SJCRH30 (cell line): Measurements from ENCODE around the gene NHP2. TPM values are rescaled to one million over a fixed set of nuclear protein-coding genes. Genes with fewer than 3 reads are reported as not detected.
"Not testable (repeated sequence)": the region's sequence is repeated elsewhere in the genome, so short reads cannot be mapped to it uniquely, and the experiment has no call there.

Source experiments
- DNase-seq, 2 experiments: peaks; one replicate each; pipeline ENCODE4 v3.0.0-alpha.2; 2015 to 2020
- H3K27ac ChIP-seq: fragments of 250-450 bp; sonication (Bioruptor Pico); 2 replicates; pipeline ENCODE4 v1.5.1; 2020; ENCODE audit warnings: mild to moderate bottlenecking, moderate library complexity
- H3K27me3 ChIP-seq: fragments of 250-450 bp; sonication (Bioruptor Pico); 2 replicates; pipeline ENCODE4 v1.5.1; 2020; ENCODE audit warnings: mild to moderate bottlenecking, moderate library complexity
- H3K36me3 ChIP-seq: fragments of 250-450 bp; sonication (Bioruptor Pico); 2 replicates; pipeline ENCODE4 v1.5.1; 2020; ENCODE audit warnings: mild to moderate bottlenecking, moderate library complexity
- H3K4me1 ChIP-seq: fragments of 250-450 bp; sonication (Bioruptor Pico); 2 replicates; pipeline ENCODE4 v1.5.1; 2020; ENCODE audit warnings: mild to moderate bottlenecking, moderate library complexity
- H3K4me3 ChIP-seq: fragments of 250-450 bp; sonication (Bioruptor Pico); 2 replicates; pipeline ENCODE4 v1.5.1; 2020; ENCODE audit warnings: mild to moderate bottlenecking, moderate library complexity
- H3K9me3 ChIP-seq: fragments of 250-450 bp; sonication (Bioruptor Pico); replicated peaks from 2 replicates; pipeline ENCODE4 v1.5.1; 2020; ENCODE audit warnings: mild to moderate bottlenecking, moderate library complexity
- total RNA-seq: library from RNA; depleted of rRNA; stranded (reverse); fragments of >200 nt; shearing (Covaris generic); gene quantifications from 2 replicates; pipeline ENCODE4 v1.2.3, GENCODE V29; 2014; rRNA removed

Gene NHP2
- total RNA-seq, result 277 and 303 TPM in 2 replicates

DNA sequence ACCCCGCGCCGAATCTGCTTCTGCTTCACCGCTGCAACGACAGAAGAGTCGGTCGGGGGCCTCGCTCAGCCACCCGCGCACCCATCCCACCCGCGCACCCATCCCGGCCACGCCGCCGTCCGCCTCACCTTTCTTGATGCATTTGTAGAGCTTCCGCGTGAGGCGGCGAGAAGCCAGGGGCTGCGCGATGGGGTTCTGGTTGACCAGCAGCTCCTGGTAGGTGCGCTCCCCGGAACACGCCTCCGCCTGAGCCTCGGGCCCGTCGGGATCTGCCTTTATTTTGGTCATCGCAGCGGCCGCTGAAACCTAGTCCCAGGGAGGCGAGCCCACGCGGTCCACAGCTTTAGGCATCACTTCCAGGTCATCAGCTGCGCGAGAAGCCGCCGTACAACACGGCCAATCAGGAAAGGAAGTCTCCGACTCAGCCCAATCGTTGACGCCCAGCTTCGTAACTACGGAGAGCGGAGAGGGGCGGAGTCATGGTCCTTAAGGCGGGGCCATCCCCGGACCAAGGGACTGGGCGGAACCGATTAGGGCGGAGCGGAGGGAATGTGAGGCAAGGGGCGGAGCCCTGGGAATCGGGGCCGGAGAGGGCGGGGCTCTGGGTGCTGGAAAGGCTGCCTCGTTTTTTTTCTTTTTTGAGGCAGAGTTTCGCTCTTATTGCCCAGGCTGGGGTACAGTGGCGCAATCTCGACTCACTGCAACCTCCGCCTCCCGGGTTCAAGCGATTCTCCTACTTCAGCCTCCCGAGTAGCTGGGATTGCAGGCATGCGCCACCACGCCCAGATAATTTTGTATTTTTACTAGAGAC lies at the start of gene NHP2:
Gene NHP2, minus strand, starts transcription at position 356 of the 811 bp plus-strand sequence. Its CDS starts 68 bp downstream, at position 288.
- Histone ChIP-seq H3K27ac (peak within 1 kb of the TSS; percentile 43), H3K36me3 (peaks cover 32% of the 10 kb centered on the region), H3K4me1 (no peaks in the 10 kb centered on the region), H3K9me3 (no peaks in the 10 kb centered on the region), H3K4me3 (peak within 1 kb of the TSS; percentile 77), H3K27me3 (no peaks in the 10 kb centered on the region)
- DNase-seq, result peak; percentile 98 to 99

DNA sequence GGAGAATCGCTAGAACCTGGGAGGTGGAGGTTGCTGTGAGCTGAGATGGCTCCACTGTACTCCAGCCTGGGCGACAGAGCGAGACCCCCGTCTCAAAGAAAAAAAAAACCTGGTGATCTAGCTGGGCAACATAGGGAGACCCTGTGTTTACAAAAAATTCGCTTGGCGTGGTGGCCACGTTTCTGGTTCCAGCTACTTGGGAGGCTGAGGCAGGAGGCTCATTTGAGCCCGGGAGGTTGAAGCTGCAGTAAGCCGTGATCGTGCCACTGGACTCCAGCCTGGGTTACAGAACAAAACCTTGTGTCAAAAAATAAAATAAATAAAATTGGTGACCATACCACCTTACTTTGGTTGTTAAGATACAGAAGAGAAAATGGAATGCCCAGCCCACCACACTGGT lies 48.9 kb upstream of the NHP2 start:
- peaks cover 10% of the 10 kb centered on the region; the same call in 1 of the 2 replicates for H3K4me1 ChIP-seq
- no peak overlapping the region for H3K4me3 ChIP-seq
- no peak overlapping the region for H3K27ac ChIP-seq
- no peaks in the 10 kb centered on the region for H3K9me3 ChIP-seq
- no peak for DNase-seq
- H3K36me3 ChIP-seq, result peaks cover 23% of the 10 kb centered on the region
- no peaks in the 10 kb centered on the region for H3K27me3 ChIP-seq

DNA sequence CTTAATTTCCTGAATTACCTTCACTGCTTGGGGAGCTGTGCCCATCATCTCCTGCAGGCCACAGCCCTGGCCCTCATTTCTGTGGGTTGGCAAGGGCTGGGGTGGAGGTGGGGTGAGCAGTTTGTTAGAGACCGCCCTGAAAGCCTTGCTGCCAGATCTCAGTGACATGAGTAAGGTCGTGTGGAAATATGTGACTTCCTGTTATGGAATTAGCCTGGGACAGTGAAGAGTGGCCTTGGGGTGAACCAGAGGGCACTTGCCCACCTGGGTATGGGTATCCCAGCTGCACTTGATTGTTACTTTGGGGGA lies 48.2 kb upstream of the NHP2 start:
- no peaks in the 10 kb centered on the region for H3K27me3 ChIP-seq
- peaks cover 17% of the 10 kb centered on the region for H3K36me3 ChIP-seq
- no peak overlapping the region for H3K27ac ChIP-seq
- H3K9me3 ChIP-seq, result no peaks in the 10 kb centered on the region
- H3K4me1 ChIP-seq, result peaks cover 5% of the 10 kb centered on the region; the same call in 1 of the 2 replicates
- no peak overlapping the region for H3K4me3 ChIP-seq
- peak in 1 of 2 experiments; percentile 16 for DNase-seq

DNA sequence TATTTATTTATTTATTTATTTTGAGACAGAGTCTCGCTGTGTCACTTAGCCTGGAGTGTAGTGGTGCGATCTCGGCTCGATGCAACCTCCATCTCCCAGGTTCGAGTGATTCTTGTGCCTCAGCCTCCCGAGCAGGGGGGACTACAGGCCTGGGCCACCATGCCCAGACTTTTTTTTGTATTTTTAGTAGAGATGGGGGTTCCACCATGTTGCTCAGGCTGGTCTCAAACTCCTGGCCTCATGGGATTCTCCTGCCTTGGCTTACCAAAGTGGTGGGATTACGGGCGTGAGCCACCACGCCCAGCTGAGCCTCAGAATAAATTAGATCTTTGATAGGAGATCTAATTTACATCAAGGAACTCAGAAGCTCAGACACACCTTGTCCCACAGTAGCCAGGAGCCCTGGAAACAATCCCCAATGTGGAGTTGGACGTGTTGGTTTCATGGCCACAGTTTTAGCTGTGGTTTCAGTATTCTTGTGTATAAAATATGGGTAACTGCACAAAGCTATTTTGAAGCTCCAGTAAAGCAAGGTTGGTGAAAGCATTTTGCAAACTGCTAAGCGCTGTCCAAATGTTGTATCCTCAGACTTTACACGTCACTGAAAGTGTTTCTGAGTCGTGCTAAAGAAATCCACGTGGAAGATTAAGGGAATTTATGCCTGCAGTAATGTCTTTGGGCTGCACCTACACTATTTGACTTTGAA lies 47.7 kb upstream of the NHP2 start:
- Histone ChIP-seq H3K4me3 (no peak overlapping the region), H3K27me3 (no peaks in the 10 kb centered on the region), H3K27ac (no peak overlapping the region), H3K4me1 (peaks cover 1% of the 10 kb centered on the region; the same call in 1 of the 2 replicates), H3K36me3 (peaks cover 11% of the 10 kb centered on the region), H3K9me3 (no peaks in the 10 kb centered on the region)
- no peak for DNase-seq

DNA sequence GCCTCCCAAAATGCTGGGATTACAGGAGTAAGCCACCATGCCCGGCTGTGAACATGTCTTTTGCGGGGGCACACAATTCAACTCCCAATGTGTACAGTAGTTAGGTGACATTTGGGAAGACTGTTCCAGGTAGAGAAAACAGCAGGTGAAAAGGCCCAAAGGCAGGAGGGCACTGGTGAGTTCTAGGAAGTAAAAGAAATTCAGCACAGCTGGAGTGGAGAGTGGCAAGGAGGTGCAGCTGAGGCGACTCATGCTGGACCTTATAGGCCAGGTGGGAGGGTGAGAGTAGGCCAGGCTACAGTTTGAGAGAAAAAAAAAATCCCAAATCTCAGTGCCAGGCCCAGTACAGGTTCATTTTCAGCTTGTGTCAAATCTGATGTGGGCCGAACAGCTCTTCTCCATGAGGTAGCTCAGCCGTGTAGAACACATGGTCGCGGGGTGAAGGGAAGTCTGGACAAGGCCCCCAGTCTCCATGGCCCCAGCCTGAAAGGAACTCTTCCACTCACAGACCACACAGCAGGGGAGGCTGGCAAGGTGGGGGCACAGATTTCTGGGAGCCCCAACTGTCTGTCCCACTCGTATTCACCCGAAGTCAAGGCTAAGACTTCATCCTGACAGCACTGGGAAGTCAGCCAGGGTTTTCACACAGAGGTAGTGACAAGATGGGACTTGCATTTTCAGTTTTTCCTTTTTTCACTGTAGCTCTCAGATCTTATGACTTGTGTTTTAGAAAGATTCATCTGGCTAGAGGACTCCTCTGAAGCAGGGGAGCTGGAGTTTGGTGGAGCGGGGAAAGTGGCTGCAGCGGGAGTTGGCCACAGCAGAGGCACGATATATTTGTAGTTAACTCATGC lies 46.1 kb upstream of the NHP2 start:
- no peak for DNase-seq
- H3K9me3 ChIP-seq, result no peaks in the 10 kb centered on the region

GRCh38 chr5:178198706-178199105 lies 45.0 kb upstream of the NHP2 start:
- Histone ChIP-seq H3K27ac (no peak overlapping the region), H3K4me3 (no peak overlapping the region), H3K9me3 (no peaks in the 10 kb centered on the region), H3K4me1 (no peaks in the 10 kb centered on the region; the same call in 1 of the 2 replicates), H3K36me3 (no peaks in the 10 kb centered on the region), H3K27me3 (0 out of 2 replicates have a peak, but pooled peaks cover 3% of the 10 kb centered on the region)
- DNase-seq, result no peak

More for the DNA sequence above, 46.1 kb upstream of the NHP2 start:
- H3K36me3 ChIP-seq, result no peaks in the 10 kb centered on the region
- no peak overlapping the region for H3K4me3 ChIP-seq
- no peak overlapping the region for H3K27ac ChIP-seq
- H3K27me3 ChIP-seq, result 0 out of 2 replicates have a peak, but pooled peaks cover 3% of the 10 kb centered on the region
- no peaks in the 10 kb centered on the region; the same call in 1 of the 2 replicates for H3K4me1 ChIP-seq

DNA sequence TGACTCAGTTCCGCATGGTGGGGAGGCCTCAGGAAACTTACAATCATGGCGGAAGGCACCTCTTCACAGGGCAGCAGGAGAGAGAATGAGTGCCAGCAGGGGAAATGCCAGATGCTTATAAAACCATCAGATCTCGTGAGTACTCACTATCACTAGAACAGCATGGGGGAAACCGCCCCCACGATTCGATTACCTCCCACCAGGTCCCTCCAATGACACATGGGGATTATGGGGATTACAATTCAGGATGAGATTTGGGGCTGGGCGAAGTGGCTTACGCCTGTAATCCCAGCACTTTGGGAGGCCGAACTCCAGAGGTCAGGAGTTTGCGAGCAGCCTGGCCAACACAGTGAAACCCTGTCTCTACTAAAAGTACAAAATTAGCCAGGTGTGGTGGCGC lies 44.5 kb upstream of the NHP2 start:
- not testable (repeated sequence) for DNase-seq, H3K4me1 ChIP-seq

DNA sequence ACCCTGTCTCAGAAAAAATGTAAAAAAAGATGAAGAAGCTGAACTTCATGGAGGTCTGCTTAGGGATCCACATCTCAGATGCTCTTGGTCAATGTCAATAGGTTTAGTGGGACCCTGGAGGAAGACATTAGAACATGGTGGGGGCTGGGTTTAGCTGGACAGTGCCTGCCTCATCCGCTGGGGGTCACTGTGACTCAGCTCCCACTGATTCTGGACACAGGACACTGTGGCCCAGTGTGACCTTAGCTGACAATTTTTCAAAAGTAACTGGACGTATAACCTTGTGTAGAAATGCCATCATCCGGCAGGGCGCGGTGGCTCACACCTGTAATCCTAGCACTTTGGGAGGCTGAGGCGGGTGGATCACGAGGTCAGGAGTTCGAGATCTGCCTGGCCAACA lies 43.3 kb upstream of the NHP2 start:
- DNase-seq, result peak in 1 of 2 experiments; percentile 14
- Histone ChIP-seq H3K27ac (no peak overlapping the region), H3K9me3 (no peaks in the 10 kb centered on the region), H3K27me3 (0 out of 2 replicates have a peak, but pooled peaks cover 3% of the 10 kb centered on the region), H3K4me3 (no peak overlapping the region), H3K36me3 (no peaks in the 10 kb centered on the region), H3K4me1 (no peaks in the 10 kb centered on the region; the same call in 1 of the 2 replicates)

More for the DNA sequence above, 44.5 kb upstream of the NHP2 start:
- not testable (repeated sequence) for H3K4me3 ChIP-seq, H3K27ac ChIP-seq, H3K27me3 ChIP-seq, H3K9me3 ChIP-seq, H3K36me3 ChIP-seq

DNA sequence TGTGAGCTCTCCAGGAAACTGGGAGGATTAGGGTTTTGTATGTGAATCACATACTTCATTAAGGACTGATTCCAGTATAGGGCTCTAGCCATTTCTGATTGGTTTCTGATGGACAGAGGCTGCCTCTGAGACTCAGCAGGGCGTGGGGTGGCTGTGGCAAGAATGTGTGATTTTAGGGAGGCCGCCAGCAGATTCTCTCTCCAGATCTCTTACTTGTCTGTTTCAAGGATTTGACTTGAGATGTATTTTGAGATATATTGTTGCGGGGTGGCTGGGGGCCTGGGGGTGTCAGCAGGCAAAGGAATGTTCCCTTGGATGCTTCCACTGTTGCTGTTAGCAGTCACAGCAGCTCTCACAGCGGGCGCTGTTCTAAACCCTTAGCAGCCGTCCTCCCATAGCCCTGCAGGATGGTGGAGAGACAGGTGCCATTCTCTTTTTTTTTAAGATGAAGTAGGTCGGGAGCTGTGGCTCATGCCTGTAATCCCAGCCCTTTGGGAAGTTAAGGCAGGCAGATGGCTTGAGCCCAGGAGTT lies 42.7 kb upstream of the NHP2 start:
- Histone ChIP-seq H3K27me3 (0 out of 2 replicates have a peak, but pooled peaks cover 3% of the 10 kb centered on the region), H3K9me3 (no peaks in the 10 kb centered on the region), H3K36me3 (no peaks in the 10 kb centered on the region), H3K4me1 (no peaks in the 10 kb centered on the region), H3K27ac (no peak overlapping the region), H3K4me3 (no peak overlapping the region)
- DNase-seq, result peak in 1 of 2 experiments; percentile 9

DNA sequence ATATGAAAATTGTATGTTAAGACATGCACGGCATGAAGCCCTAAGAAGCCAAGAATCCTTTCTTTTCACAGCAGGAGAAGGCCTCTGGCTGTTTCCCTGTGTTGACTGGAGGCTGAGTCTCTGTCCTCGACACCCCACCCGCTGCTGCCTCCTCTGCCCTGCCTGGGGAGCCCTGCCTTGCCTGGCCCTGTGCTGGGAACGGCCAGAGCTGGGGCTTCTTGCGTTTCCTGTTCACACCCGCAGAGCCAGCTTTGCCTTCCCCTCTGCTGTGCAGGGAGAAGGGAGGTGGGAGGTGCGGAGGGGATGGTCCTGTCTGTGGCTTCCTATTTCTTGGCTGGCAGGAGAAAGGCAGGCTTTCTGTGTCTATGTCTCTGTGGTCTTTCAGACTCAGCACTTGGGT lies 40.3 kb upstream of the NHP2 start:
- H3K27me3 ChIP-seq, result 0 out of 2 replicates have a peak, but pooled peaks cover 3% of the 10 kb centered on the region
- H3K27ac ChIP-seq, result no peak overlapping the region
- H3K4me3 ChIP-seq, result no peak overlapping the region
- no peaks in the 10 kb centered on the region for H3K9me3 ChIP-seq
- no peak for DNase-seq
- H3K4me1 ChIP-seq, result no peaks in the 10 kb centered on the region
- H3K36me3 ChIP-seq, result no peaks in the 10 kb centered on the region

DNA sequence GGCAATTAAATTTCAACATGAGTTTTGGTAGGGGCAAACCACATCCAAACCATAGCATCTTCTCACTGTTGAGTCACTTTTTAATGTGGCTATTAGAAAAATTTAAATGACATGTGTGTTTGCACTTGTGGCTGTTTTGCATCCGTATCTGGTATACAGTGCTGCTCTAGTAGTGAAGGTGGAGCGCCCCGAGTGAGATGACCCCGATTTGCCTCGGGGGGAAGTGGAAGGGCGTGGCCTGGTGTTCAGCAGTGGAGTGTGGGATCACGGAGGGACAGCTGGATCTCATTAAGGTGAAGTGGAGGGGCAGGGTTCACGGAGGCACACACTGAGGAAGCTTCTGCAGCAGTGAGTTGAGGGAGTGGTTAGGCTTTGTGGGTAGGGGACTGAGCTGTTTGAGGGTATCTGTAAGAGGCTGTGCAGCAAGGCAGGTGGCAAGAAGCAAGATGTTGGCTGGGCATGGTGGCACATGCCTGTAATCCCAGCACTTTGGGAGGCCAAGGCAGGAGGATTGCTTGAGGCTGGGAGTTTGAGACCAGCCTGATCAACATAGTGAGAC lies 39.6 kb upstream of the NHP2 start:
- no peak overlapping the region for H3K4me3 ChIP-seq
- H3K36me3 ChIP-seq, result no peaks in the 10 kb centered on the region
- no peaks in the 10 kb centered on the region for H3K9me3 ChIP-seq
- H3K27ac ChIP-seq, result no peak overlapping the region
- DNase-seq, result no peak
- H3K27me3 ChIP-seq, result 0 out of 2 replicates have a peak, but pooled peaks cover 3% of the 10 kb centered on the region
- no peaks in the 10 kb centered on the region for H3K4me1 ChIP-seq

GRCh38 chr5:178192787-178193186 lies 39.1 kb upstream of the NHP2 start:
- H3K27ac ChIP-seq, result no peak overlapping the region
- H3K9me3 ChIP-seq, result no peaks in the 10 kb centered on the region
- H3K36me3 ChIP-seq, result no peaks in the 10 kb centered on the region
- no peaks in the 10 kb centered on the region for H3K4me1 ChIP-seq
- no peak for DNase-seq
- H3K4me3 ChIP-seq, result no peak overlapping the region
- 0 out of 2 replicates have a peak, but pooled peaks cover 3% of the 10 kb centered on the region for H3K27me3 ChIP-seq

- Histone ChIP-seq H3K4me1 (no peaks in the 10 kb centered on the region), H3K27ac (no peak overlapping the region), H3K9me3 (no peaks in the 10 kb centered on the region), H3K36me3 (no peaks in the 10 kb centered on the region), H3K27me3 (0 out of 2 replicates have a peak, but pooled peaks cover 3% of the 10 kb centered on the region), H3K4me3 (no peak overlapping the region)
- no peak for DNase-seq
Observed at GRCh38 chr5:178192244-178192643, 38.6 kb upstream of the NHP2 start.

DNA sequence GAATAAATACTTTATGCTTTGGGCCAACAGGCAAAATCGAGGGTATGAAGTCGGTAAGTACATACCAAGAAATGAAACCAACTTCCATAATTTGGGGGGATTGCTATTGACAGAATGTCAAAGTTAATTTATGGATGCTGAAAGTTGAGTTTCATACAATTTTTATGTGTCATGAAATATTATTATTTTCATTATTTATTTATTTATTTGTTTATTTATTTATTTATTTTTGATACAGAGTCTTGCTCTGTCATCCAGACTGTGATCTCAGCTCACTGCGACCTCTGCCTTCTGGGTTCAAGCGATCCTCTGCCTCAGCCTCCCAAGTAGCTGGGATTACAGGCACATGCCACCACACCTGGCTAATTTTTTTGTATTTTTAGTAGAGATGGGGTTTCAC lies 38.0 kb upstream of the NHP2 start:
- Histone ChIP-seq H3K36me3 (no peaks in the 10 kb centered on the region), H3K27ac (no peak overlapping the region), H3K4me1 (no peaks in the 10 kb centered on the region), H3K27me3 (0 out of 2 replicates have a peak, but pooled peaks cover 3% of the 10 kb centered on the region), H3K9me3 (no peaks in the 10 kb centered on the region), H3K4me3 (no peak overlapping the region)
- DNase-seq, result no peak
